HG03439 (cell line): ENCODE data around the gene KCNAB2.

Source experiments
- ATAC-seq: cut with Tn5 transposase; IDR thresholded peaks from one replicate; pipeline ENCODE4 v1.9.1; 2021; ENCODE audit warnings: mild to moderate bottlenecking, moderate library complexity; ENCODE audit not compliant: unreplicated experiment

The KCNAB2 gene

DNA sequence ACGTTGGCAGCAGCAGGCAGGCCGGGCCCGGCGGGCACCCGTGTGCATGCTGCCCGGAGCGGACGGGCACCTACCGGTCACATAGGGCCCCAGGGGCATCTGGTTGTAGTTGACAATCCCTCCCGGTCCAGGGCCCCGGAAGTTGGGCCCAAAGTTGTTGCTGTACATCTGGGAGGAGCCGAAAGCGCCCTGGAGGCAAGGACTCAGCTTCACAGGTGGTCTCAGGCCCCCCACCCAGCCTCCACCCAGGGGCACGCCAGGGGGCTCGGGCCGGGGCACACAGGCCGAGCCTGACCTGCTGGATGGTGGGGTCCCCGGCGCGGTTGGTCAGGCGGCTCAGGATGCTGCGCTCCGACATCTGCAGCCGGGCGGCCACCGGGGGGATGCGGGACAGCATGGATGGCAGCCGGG, 60.6 kb downstream of the KCNAB2 start:
- ATAC-seq: no peak

DNA sequence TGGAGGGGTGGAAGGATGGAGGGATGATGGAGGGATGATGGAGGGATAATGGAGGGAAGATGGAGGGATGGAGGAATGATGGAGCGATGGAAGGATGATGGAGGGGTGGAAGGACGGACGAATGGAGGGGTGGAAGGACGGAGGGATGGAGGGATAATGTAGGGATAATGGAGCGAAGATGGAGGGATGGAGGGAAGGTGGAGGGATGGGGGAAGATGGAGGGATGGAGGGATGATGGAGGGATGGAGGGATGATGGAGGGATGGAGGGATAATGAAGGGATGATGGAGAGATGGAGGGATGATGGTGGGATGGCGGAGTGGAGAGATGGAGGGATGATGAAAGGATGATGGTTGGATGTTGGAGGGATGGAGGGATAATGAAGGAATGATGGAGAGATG, 61.3 kb downstream of the KCNAB2 start:
- ATAC-seq: no peak

DNA sequence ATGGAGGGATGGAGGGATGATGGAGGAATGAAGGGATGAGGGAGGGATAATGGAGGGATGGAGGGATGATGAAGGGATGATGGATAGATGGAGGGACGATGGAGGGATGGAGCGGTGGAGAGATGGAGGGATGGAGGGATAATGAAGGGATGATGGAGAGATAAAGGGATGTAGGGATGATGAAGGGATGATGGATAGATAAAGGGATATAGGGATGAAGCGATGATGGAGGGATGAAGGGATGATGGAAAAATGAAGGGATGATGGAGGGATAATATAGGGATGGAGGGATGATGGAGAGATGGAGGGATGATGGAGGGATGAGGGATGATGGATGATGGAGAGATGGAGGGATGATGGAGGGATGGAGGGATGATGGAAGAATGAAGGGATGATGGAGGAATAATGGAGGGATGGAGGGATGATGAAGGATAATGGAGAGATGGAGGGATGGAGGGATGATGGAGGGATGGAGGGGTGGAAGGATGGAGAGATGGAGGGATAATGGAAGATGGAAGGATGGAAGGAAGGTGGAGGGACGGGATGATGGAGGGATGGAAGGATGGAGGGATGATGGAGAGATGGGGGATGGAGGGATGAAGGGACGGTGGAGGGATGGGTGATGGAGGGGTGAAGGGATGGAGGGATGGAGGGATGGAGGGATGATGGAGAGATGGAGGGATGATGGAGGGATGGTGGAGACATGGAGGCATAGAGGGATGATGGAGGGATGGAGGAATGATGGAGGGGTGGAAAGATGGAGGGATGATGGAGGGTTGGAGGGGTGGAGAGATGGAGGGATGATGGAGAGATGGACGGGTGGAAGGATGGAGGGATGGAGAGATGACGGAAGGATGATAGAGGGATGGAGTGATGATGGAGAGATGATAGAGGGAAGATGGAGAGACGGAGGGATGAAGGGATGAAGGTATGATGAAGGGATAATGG, 62.0 kb downstream of the KCNAB2 start:
- no peak for ATAC-seq

DNA sequence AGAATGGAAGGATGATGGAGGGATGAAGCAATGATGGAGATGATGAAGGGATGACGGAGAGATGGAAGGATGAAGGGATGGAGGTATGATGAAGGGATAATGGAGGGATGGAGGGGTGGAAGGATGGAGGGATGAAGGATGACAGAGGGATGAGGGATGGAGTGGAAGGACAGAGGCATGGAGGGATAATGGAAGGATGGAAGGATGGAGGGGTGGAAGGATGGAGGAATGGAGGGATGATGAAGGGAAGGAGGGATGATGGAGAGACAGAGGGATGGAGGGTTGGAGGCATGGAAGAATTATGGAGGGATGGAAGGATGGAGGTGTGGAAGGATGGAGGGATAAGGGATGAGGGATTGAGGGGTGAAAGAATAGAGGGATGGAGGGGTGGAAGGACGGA, 62.8 kb downstream of the KCNAB2 start:
- no peak for ATAC-seq

DNA sequence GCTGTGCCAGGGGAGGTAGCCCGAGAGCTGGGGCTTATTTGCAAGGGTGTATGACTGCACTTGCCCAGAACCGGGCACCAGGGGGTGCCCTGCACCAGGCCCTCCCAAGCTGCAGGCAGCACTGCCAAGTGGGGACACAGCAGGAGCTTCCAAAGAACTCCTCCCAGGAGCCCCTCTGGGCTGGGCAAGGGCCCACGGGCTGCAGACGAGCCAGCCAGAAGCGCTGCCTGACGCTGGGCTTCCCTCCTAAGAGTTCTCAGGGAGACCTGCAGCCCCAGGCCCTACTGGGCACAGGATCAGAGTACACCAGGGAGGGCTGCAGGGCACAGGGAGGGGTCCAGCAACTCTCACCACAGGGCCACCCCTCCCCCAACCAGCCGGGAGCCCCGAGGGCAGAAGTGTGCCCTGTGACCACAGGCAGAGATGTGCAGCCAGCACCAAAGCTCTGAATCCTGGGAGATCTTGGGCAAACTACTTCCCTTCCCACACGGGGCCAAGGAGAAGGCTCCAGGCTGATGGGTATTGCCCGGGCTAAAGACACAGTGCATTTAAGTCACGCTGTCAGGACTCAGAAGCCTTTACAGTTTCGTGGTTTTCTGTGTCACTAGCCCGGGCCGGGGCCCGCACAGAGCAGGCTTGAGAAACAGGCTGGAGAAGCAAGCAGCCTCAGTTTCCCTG, 63.4 kb downstream of the KCNAB2 start:
- no peak for ATAC-seq

DNA sequence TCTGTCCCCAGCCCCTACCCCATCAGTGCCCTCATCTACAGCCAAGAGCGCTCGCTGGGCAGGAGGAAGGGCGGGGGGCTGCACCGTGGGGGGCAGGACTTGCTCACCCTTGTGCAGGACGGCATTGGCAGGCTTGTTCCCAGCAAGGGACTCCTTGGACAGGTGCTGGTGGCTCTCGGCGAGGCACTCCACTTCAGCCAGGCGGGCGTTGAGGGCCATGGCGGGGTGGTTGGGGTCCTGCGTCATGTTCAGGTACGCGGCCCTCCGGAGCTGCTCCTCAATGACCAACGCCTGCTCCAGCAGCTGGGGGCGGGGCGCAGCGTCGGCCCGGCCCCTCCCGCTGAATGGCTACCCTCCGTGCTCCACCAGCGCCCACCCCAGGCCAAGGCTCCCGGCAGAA, 64.0 kb downstream of the KCNAB2 start:
- no peak for ATAC-seq

DNA sequence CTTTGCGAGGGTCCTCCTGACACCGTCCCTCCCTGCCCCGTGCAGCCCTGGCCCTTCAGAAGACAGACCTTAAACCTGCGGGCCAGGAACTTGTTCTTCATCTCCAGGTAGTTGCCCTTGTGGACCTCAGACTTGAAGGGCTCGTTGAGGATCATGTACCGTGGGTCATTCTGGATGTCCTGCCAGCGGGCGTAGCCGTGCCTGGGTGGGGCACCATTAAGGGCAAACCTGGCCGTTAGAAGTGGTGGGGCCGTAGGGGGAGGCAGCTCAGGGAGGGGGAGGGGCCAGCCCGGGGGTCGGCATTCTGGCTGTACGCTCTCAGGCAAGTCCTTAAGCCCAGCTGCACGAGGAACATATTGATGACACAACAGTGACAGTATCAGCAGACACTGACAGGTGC, 64.6 kb downstream of the KCNAB2 start:
- ATAC-seq: no peak

DNA sequence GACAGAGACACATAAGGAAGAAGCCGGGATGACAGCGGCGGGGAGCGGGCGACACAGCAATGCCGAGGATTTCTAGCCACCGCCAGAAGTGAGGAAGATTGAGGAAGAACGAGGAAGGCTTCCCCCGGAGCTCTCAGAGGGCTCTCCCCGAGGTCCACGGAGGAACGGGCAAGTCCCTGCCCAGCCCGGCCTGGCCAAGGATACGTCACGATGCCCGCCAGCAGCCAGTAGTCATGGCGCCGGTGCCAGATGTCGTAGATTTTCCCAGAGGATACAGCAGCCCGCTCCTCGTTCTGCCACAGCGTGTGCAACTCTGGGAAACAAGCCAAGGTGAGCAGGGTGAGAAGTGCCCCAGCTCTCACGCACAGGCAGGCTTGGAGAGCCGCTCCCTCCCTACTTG, 65.9 kb downstream of the KCNAB2 start:
- ATAC-seq: no peak

DNA sequence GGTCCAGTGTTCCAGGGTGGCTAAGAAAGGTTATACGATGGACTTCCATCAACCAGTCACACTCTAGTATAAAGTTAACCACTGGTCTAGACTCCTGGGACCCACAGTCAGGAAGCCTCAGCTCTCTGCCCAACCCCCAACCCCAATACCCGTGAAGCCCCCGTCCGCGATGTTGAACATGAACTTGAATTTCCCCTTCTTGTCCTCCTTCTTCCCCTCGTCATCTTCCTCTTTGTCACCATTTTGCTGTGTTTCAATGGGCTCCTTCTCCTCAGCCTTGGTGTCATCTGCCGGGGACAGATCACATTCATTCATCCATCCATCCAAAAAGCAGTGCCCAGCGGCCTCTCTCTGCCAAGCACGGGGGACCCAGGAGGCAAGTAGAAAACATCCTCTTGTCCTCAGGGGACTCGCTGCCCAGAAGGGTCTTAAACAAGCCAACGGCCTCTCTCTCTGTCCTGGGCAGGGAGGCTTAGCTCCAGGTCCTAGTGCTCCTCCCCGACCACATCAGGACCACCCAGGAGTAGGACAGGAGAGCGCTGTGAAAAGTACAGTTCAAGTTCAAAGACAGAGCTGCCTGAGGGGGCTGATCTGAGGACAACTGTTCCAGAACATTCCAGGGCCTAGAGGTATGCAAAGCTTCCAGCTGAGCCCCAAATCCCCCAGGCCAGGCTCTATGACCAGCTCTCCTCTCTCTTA, 66.5 kb downstream of the KCNAB2 start:
- no peak for ATAC-seq

DNA sequence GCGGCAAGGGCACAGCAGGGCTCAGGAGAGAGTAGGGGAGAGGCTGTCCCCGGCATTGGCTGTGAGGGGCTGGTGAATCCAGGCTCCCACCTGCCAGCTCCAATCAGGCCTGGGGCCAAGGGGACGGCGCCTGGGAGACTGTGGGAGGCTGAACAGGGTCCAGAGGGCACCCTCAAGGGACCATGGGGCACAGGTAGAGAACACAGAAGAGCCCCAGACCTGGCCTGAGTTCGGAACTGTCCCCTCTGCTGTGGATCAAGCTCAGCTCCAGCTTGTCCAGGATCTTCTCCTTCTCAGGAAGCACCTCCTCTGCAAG, 67.0 kb downstream of the KCNAB2 start:
- no peak for ATAC-seq

DNA sequence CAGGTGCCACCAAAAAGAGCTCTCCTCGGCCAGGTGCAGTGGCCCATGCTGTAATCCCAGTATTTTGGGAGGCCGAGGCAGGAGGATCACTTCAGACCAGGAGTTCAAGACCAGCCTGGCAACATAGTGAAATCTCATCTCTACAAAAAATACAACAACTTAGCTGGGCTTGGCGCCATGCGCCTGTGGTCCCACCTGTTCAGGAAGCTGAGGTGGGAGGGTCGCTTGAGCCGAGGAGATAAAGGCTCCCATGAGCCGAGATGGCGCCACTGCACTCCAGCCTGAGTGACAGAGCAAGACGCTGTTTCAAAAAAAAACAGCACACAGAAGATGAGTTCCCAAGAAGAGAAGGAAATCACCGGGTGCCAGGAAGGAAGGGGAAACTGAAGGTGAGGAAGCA, 67.4 kb downstream of the KCNAB2 start:
- no peak for ATAC-seq

DNA sequence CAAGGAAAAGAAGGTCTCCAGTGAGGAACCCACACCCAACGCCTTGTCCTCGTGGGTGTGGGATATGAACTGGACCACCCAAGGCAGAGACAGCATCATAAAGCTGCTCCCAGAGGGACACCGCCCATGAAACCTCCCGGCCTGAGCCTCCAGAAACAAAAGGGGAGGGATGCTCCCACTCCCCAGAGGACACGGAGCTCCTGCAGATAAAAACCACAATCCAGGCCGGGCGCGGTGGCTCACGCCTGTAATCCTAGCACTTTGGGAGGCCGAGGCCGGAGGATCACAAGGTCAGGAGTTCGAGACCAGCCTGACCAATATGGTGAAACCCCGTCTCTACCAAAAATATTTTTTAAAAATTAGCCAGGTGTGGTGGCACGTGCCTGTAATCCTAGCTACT, 68.1 kb downstream of the KCNAB2 start:
- no peak for ATAC-seq

DNA sequence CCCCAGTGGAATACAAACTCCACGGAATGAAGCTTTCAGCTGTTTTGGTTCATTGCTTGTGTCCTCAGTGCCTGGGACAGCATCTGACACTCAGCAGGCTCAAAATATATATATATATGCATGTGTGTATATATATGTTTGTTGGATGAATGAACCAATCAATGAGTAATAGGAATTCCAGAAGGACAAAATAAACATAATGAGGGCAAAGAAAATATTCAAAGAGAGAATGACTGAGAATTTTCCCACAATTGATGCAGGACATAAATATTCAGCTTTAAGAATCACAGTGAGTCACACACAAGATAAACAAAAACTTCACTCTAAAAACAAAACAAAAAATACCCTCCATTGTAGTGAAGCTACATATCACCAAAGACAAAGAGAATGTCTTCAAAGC, 70.4 kb downstream of the KCNAB2 start:
- no peak for ATAC-seq

DNA sequence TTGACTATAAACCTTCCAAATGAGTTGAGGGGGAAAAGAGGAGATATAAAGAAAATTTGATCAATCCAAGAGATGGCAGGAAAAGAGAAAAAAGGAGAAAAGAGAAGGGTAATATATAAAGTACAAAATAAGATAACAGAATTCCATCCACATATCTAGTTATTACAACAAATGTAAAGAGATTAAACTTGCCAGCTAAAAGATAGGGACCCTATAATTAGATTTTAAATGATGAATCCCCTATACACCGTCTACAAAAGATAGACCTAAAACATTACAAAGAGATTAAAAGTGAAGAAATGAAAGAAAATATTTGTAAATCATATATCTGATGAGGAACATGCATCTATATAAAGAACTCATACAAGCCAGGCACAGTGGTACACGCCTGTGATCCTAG, 71.4 kb downstream of the KCNAB2 start:
- no peak for ATAC-seq

DNA sequence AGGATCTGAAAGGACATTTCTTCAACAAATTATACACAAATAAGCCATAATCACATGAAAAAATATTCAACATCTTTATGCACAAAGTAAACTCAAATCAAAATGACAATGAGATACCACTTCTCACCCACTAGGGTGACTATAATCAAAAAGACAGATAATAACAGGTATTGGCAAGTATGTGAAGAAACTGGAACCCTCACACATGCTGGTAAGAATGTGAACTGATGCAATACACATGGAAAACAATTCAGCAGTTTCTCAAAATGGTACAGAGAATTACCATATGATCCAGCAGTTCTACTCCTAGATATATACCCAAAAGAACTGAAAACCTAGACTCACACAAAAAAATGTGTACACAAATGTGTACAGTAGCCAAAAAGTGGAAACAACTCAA, 71.9 kb downstream of the KCNAB2 start:
- no peak for ATAC-seq

DNA sequence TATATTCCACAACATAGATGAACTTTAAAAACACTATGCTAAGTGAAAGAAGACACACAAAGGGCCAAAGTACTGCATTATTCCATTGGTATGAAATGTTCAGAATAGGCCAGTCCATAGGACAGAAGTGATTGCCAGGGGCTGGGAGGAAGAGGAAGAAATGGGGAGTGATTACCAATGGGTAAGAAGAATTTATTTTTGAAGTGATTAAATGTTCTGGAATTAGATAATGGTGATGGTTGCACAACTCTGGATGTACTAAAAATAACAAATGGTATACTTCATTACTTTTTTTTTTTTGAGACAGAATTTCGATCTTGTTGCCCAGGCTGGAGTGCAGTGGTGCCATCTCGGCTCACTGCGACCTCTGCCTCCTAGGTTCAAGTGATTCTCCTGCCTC, 72.7 kb downstream of the KCNAB2 start:
- no peak for ATAC-seq

DNA sequence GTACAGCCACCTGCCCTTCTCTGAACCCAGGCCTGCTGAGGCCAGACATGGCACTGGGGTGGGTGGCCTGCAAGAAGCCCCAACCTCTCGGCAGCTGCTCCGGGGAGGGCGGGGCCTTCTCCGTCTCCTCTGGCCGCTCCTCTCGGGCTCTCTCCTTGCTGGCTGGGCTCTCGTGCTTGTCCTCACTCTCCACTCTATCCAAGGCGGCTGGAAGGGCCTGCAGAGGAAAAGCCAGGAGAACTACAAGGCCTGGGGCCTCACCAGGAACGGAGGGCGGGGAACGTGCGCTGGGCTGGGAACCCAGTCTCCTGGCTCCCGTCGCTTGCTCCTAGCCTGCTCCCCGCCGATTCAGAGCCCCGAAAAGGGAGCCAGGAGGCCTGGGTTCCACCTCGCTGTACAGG, 75.3 kb downstream of the KCNAB2 start:
- ATAC-seq: no peak

DNA sequence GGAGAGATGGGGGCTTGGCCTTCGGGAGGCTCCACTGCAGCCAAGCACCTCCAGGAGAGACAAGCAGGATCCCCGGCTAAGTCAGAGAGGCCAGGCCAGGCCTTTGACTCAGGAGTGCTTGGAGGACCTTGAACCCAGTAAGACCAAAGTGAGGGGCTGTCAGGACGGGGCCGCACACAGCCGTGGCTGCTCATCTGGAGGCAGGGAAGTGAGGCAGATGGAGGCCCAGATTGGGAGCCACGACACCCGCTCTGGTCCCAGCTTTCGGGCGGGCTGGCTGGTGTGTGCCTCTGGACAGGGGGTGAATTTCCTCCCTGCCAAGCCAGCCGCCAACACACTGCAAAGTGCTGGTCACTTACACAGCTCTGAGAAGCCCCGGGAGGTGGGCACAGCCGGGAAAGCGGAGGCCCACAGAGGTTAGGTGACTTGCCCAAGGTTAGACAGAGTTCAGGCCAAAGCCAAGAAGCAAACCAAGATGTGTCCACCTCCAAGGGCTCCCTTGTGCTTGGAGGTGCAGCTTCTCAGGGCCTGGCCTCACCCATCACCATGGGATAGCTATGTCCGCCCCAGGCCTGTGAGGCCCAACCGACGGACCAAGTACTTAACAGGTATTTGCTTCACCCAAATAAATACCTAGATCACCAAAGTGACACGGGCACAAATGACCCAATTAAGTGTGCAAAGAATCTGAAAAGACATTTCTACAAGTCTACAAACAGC, 76.1 kb downstream of the KCNAB2 start:
- ATAC-seq: no peak

DNA sequence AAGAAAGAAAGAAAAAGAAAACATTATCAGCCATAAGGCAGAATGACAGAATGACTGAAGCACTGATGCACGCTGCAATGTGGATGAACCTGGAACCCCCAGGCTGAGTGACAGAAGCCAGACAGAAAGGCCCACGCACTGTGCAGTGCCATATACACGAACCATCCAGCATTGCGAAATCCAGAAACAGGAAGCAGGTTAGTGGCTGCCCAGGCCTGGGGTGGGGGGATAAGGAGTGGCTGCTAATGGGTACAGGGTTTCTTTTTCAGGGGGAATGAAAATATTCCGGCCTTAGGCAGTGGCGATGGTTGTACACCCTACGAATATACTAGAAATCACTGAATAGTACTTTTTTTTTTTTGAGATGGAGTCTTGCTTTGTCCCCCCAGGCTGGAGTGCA, 77.4 kb downstream of the KCNAB2 start:
- no peak for ATAC-seq

DNA sequence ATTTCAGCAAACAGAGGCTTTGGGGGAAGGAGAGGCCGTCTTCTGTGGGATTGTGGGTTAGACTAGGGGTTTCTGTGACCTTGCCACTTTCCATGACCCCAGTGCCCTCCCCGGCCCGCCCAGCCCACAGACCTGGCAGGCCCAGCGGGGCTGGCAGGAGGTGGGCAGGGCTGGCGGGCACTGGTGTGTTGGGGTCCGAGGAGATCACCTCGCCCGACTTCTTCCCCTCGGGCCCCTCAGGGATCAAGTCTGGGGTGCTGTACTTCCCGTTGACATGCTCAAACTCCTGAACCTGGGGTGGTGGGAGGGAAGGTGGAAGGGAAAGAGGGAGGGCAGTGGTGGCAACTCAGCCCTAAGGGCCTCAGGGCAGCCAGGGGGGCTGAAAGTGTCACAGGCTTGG, 78.1 kb downstream of the KCNAB2 start:
- no peak for ATAC-seq

DNA sequence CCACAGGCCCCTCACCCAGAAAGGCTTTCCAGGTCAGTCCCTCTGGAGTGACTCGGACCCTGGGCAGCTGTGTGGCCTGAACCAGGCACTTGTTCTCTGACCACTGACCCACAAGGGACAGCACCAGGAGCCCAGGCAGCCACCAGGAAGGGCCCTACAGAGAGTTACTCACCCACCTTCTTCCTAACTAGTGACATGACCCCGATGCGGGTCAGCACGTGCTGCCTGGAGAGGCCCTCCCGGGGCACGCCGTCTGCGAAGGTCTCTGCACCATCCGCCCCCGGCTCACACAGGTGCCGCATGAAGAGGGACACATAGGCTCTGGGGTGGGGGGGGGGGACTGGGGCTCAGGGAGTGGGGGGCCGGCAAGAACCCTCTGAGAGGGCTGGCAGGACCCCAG, 78.7 kb downstream of the KCNAB2 start:
- no peak for ATAC-seq
